GM18505 (cell line): ENCODE measurements around the gene OR4K1.
"Not testable (repeated sequence)": the region's sequence is repeated elsewhere in the genome, so short reads cannot be mapped to it uniquely, and the experiment has no call there.

Source experiments
- ATAC-seq: cut with Tn5 transposase; IDR thresholded peaks from one replicate; pipeline ENCODE4 v1.9.1; 2021; ENCODE audit not compliant: unreplicated experiment
- POLR2A ChIP-seq: IDR thresholded peaks from 4 replicates; pipeline ENCODE4 v1.6.1; 2011; ENCODE audit warnings: borderline replicate concordance; ENCODE audit not compliant: insufficient read depth, insufficient read length; ENCODE audit errors: extremely low read depth

The OR4K1 gene, protein sequence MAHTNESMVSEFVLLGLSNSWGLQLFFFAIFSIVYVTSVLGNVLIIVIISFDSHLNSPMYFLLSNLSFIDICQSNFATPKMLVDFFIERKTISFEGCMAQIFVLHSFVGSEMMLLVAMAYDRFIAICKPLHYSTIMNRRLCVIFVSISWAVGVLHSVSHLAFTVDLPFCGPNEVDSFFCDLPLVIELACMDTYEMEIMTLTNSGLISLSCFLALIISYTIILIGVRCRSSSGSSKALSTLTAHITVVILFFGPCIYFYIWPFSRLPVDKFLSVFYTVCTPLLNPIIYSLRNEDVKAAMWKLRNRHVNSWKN

DNA sequence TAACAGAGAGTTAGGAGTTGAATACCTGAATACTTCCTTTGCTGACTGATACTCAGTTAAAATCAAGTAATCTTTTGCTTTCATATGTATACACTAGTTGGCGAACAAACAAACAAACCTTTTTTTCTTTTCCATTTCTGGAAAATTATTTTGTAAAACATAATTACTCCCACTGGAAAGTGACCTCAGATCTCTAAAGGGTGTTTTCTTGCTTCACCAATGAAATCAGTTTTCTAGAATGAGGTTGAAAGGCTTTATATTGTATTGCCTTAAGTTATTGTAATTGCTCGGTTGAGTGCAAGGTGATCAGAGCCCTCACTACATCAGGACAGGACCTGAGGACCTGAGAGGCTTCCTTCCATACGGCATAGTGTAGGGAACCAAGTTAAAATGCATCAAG, at the start of gene OR4K1:
Gene OR4K1 (plus strand): TSS at position 301 of the 400 bp plus-strand sequence. CDS start 4,750 bp downstream, outside the sequence.
- no peak for ATAC-seq
- TF ChIP-seq POLR2A = no peak

GRCh38 chr14:19895282-19895681, 35.4 kb upstream of the OR4K1 start:
- no peak for TF ChIP-seq POLR2A
- ATAC-seq = no peak

DNA sequence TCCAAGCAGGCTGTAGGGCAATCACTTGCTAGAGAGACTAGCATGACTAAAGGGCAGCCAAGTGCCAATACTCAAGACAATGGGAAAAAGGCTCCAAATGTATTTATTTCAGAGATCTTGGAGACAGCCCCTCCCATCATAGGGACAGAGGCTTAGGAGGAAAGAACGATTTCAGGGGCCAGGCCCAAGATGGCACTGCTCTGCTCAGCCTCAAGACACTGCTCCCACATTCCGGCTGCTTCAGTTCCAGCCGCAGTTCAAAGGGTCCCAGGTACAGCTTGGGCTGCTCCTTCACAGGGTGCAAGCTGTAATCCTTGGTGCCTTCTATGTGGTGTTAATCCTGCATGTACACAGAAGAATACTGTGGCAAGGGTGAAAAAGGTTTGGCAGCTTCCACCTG, 29.7 kb upstream of the OR4K1 start:
- no peak for ATAC-seq
- no peak for TF ChIP-seq POLR2A

GRCh38 chr14:19902409-19902808, 28.3 kb upstream of the OR4K1 start:
- ATAC-seq = no peak
- no peak for TF ChIP-seq POLR2A

- no peak for TF ChIP-seq POLR2A
- ATAC-seq = no peak
These were observed 24.1 kb upstream of the OR4K1 start for GRCh38 chr14:19906665-19907064.

DNA sequence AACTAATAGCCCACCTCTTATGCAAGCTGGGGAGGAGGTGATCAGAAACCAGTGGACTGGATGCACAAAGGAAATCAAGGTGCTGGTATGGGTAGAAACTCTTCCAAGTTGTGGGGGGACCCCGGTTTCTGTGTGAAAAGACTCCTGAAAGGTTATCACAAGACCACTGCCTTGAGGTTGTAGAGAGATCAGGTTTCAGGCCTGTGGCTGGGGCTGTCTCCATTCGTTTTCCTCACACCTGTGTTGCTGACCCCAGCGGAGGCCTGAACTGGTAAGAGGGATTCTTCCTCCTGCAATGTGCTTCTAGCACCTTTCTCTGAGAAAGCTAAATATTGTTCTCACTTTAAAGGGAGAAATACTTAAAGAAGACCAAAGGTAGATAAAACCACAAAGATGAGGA, 19.6 kb upstream of the OR4K1 start:
- TF ChIP-seq POLR2A = no peak
- no peak for ATAC-seq

- no peak for TF ChIP-seq POLR2A
- no peak for ATAC-seq
These were observed 13.5 kb upstream of the OR4K1 start for GRCh38 chr14:19917243-19917642.

- no peak for ATAC-seq
- no peak for TF ChIP-seq POLR2A
These were observed 12.7 kb upstream of the OR4K1 start for GRCh38 chr14:19917955-19918518.

DNA sequence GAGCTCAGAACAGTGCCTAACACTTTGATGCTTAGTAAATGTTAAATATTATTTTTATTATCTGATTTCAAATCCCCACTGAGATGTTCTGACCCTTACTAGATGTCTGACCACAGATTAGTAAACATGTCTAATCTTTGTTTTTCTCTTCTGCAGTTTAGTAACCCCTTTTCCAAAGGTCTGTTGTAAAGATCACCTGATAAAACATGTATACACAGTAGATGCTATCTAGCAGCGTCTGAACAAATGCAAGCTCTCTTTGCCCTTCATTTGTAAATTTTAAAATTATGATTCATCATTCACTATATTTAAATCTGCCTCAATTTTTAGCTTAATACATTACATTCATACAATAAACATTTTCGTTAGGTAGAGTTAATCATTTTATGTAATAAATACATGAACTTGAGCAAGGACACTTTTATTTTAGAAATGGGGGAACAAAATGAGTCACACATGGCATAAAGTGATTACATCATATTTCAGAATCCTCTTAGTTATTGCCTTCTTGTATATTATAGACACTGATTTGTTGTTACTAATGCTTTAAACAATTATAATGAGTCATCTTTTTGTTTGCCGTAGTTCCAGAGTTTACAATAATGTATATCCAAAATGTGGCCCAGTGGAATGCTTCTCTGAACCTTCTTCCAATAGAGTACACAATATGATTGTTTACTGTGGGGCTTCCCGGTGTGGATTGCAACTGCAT, 12.0 kb upstream of the OR4K1 start:
- ATAC-seq = no peak
- no peak for TF ChIP-seq POLR2A

DNA sequence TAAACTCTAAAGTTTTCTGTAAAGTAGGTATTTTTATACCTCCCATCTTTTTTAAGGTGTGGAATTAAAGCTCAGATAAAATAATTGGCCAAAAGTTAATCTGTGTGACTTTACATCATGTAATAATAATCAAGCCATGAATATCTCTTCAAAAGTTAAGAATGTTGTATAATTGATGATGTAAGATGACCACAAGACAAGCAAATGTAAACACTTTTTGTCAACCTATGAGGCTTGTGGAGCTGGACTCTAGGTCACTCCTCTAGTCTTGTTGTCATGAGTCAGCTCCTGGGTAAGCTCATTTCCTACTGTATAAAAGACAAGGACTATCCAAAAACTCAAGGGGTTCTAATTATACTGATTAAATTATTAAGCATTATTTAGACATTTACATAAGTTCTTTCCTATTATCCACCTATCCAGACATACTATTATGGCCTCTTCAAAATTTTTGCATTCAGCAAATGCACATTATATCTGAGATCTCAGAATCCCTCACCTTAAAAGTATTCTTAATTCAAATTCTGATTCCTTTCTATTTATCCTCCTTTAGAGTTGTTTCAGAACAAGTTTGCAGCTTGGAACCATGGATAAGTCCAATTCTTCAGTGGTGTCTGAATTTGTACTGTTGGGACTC, 10.6 kb upstream of the OR4K1 start, which contains the start of gene OR4K5:
Gene OR4K5 (plus strand): TSS at position 587 of the 637 bp plus-strand sequence. CDS start 0 bp downstream, at position 587.
- TF ChIP-seq POLR2A = no peak
- no peak for ATAC-seq

GRCh38 chr14:19941668-19942067, 11.0 kb downstream of the OR4K1 start:
- no peak for TF ChIP-seq POLR2A
- no peak for ATAC-seq

GRCh38 chr14:19947413-19948090, 16.8 kb downstream of the OR4K1 start:
- no peak for TF ChIP-seq POLR2A
- no peak for ATAC-seq

DNA sequence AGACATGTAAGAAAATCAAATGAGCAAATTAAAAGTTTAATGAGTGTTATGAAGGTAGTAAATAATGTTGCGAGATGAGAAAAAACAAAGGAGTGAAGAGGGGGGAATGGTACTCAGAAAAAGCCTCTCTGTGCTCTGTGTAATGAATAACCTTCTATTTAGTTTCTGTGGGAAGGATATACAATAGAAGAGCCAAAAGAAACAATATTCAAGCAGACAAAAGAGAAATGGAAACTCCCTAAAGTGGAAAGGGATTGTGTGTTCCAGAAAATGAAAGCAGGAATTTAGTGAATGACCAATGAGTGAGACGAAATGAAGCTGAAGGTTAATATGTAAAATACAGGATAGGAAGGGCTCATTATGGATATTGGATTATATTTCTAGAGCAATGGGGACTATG, 18.5 kb downstream of the OR4K1 start:
- TF ChIP-seq POLR2A = no peak

DNA sequence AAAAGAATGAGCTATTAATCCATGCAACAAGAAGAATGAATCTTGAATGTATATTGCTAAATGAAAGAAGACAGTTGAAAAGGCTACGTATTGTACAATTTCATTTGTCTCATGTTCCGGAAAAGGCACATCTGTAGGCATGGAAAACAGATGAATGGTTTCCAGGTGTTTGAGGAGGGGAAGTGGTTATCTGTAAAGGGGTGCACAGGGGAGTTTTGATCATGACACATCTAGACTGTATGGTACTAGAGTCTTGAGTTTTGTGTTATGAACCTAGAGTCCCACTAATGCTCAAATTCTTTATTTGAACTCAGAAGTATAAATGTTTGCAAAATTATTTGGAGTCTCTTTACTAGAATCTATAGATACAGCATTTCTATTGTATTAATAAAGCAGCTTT, 39.0 kb downstream of the OR4K1 start:
- not testable (repeated sequence) for ATAC-seq

More for the DNA sequence above, 18.5 kb downstream of the OR4K1 start:
- no peak for ATAC-seq
